Urinary bladder (tissue), 4 donors: ENCODE results near the gene TARBP2. TPM values are rescaled to one million over a fixed set of nuclear protein-coding genes. Genes with fewer than 3 reads are reported as not detected.

Experiments
- DNase-seq: peaks from one replicate; pipeline ENCODE4 v3.0.0-alpha.2; 2015; ENCODE audit errors: extremely low spot score
- H3K27ac ChIP-seq: one replicate; pipeline ENCODE4 v1.5.1; 2013; ENCODE audit warnings: low read depth, mild to moderate bottlenecking, moderate library complexity
- H3K36me3 ChIP-seq: one replicate; pipeline ENCODE4 v1.6.1; 2013; ENCODE audit warnings: mild to moderate bottlenecking, moderate library complexity; ENCODE audit not compliant: insufficient read depth
- H3K4me1 ChIP-seq: one replicate; pipeline ENCODE4 v1.6.1; 2013; ENCODE audit warnings: mild to moderate bottlenecking, moderate library complexity; ENCODE audit not compliant: insufficient read depth
- H3K4me3 ChIP-seq: one replicate; pipeline ENCODE4 v1.5.1; 2013; ENCODE audit warnings: low read depth, low read length
- WGBS: extraction: QIAGEN DNeasy Blood & Tissue Kit; methylation state at CpG from one replicate; pipeline ENCODE4 v1.1.7; 2013; 5-methylcytosine and 5-hydroxymethylcytosine counted together
- polyA plus RNA-seq: library from polyadenylated mRNA; stranded (reverse); fragments of 200-250 nt; gene quantifications from one replicate; pipeline ENCODE4 v1.2.3, GENCODE V29; 2013
- total RNA-seq: library from RNA; depleted of rRNA; stranded (reverse); fragments of >200 nt; gene quantifications from one replicate; pipeline ENCODE4 v1.2.3, GENCODE V29; 2014
- donor health status: healthy with polysubstance abuse.
- donor health status: healthy.

The TARBP2 gene
- total and polyA plus RNA-seq, 2 donors = 22.2 to 24.1 TPM

GRCh38 chr12:53505555-53506449, 4.7 kb downstream of the TARBP2 start:
- DNase-seq = no peak
- H3K36me3 ChIP-seq = no peaks in the 10 kb centered on the region
- H3K4me1 ChIP-seq = no peaks in the 10 kb centered on the region
- H3K27ac ChIP-seq = no peak overlapping the region
- WGBS = 76% methylated on average over 19 of the region's 19 CpGs
- H3K4me3 ChIP-seq = no peak overlapping the region

DNA sequence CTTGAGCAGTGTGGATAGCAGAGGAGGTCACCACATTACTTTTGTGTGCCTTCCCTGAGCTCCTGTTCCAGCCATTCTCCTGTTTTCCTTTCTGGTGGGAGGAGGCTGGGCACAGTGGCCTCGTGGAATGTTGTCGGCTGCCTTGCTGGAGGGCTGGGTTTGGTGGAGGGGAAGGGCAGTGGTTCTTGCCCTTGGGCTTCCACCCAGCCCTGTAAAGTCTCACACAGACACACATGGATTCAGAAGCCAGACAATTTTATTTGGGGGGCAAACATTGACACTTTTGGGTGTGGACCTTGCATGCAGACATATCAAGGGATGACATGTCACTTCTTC, 5.3 kb downstream of the TARBP2 start:
- no peaks in the 10 kb centered on the region for H3K36me3 ChIP-seq
- H3K4me3 ChIP-seq = no peak overlapping the region
- no peak for DNase-seq
- 40% methylated on average over 2 of the region's 2 CpGs for WGBS
- H3K27ac ChIP-seq = no peak overlapping the region
- H3K4me1 ChIP-seq = no peaks in the 10 kb centered on the region

GRCh38 chr12:53506881-53507602, 6.0 kb downstream of the TARBP2 start, which contains the start of gene NPFF:
Gene NPFF (minus strand): TSS chr12:53507484. CDS start chr12:53507474, 10 bp downstream.
- Histone ChIP-seq H3K27ac (no peak within 1 kb of the TSS), H3K4me3 (no peak within 1 kb of the TSS)
- 86% methylated on average over 9 of the region's 9 CpGs for WGBS

DNA sequence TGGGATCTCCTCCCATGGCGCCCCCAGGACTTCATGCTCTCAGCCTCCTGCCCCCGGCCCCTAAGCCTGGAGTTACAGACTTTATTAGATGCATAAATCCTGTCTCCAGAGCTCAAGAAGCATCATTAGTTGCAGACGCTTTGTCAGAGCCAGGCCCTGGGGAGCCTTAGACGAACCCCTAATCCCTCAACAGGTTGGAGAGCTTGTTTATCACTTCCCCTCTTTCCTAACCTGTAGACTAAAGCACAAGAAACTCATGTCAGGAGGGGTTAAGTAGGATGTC, 6.5 kb downstream of the TARBP2 start:
- no peak overlapping the region for H3K4me3 ChIP-seq
- no peaks in the 10 kb centered on the region for H3K4me1 ChIP-seq
- WGBS = 66% methylated on average over 4 of the region's 4 CpGs
- no peak for DNase-seq
- no peak overlapping the region for H3K27ac ChIP-seq
- no peaks in the 10 kb centered on the region for H3K36me3 ChIP-seq

More at GRCh38 chr12:53506881-53507602, 6.0 kb downstream of the TARBP2 start, which contains the start of gene NPFF:
- no peaks in the 10 kb centered on the region for H3K4me1 ChIP-seq
- no peaks in the 10 kb centered on the region for H3K36me3 ChIP-seq
- DNase-seq = no peak

DNA sequence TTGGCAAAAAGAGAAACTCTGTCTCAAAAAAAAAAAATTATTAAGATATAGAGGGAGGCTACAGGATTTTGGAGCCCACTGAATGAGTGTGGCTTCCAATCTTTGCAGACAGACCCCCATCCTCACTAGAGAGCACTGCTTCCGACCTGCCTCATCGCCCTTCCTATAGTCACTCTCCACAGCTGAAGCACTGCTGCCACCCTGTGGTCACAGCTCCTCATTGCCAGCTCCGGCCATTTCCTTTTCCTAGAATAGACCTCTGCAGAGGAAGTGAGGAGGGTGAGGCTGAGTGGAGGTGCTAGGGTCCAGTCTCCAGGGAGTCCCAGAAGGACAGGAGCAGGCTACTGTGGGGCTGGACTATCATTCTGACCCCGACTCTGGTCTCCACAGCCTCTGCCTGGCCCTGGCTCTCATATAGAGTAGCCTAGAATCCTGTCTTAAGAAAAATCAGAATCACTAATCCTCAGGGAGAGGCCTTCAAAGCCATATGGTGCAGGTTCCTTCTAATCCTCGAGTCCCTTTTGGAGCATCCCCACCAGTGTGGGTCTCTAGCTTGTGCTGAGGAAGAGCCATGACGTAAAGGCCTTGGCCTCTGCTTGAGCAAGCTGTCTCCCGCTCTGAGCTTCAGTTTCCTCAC, 7.6 kb downstream of the TARBP2 start:
- DNase-seq = no peak
- WGBS = 29% methylated on average over 7 of the region's 7 CpGs
- H3K36me3 ChIP-seq = peaks cover 2% of the 10 kb centered on the region
- H3K4me1 ChIP-seq = no peaks in the 10 kb centered on the region
- no peak overlapping the region for H3K4me3 ChIP-seq
- no peak overlapping the region for H3K27ac ChIP-seq

- no peak for DNase-seq
- no peak overlapping the region for H3K4me3 ChIP-seq
- no peak overlapping the region for H3K27ac ChIP-seq
- H3K4me1 ChIP-seq = no peaks in the 10 kb centered on the region
- H3K36me3 ChIP-seq = peaks cover 4% of the 10 kb centered on the region
- 90% methylated on average over 9 of the region's 9 CpGs for WGBS
Measured at GRCh38 chr12:53510181-53510812, 9.2 kb downstream of the TARBP2 start.

DNA sequence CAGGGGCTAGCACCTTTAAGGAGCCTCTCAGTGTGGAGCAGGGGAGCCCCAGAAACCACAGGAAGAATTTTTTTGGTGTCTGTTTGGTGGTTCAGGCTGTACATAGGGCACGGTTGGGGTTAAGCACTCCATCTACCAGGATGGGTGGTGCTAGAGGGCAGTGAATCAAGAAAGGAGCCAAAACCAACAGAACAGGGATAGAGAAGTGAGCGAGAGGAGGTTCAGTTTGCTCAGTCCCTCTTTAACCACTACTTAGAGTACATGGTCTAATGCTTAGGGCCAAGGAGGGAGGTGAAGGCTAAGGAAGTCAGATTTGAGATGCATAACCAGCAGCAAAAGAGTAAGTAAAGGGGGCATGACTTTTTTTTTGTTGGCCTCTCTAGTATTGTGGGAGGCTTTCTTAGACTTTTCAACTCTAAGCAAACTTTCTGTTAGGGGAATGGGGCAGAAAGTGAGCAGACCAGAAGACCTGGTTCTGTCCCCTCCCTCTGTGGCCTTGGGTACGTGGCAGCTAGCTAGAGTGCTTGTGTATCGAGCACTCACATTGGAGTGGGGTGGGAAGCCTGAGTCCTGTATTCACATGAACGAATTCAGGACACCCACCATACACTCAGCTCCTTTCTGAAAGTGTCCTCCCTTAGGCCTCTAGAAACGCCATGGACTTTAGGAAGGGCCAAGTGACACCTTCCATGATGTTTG, 12.8 kb downstream of the TARBP2 start:
- Histone ChIP-seq H3K4me1 (no peaks in the 10 kb centered on the region), H3K4me3 (no peak overlapping the region), H3K36me3 (peaks cover 4% of the 10 kb centered on the region), H3K27ac (no peak overlapping the region)
- 79% methylated on average over 6 of the region's 6 CpGs for WGBS
- no peak for DNase-seq

DNA sequence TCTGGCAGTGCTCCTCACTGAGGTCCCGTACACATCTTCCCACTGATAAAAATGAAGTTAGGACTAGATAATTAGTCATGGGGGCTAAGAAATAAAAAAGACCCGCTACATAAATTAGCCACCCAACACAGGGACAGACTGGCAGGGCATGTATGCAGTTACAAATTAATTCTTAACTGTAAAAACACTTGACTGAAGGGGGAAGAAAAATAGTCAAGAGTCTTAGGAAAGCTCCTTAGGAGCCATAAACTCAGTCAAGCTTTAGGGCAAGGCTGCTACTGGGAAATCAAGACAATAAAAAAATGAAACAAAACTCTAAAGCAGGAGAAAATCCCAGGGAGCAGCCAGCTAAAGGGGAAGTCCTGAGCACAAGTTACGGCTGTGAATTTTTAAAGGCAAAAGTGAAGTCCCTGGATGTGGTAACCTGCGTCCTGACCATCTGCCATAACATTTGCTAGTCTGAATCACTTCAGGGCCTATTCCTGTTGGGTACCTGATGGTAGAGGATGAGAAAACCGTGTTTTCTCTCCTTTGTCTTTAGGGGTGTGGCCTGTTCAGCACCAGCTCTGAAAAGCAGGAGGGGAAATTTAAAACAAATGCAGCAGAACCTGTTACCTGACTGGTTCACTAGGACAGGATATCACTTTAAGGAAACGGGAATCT, 13.7 kb downstream of the TARBP2 start:
- Histone ChIP-seq H3K4me3 (no peak overlapping the region), H3K27ac (no peak overlapping the region), H3K36me3 (peaks cover 4% of the 10 kb centered on the region), H3K4me1 (no peaks in the 10 kb centered on the region)
- DNase-seq = no peak
- WGBS = 83% methylated on average over 6 of the region's 6 CpGs

- WGBS = 76% methylated on average over 2 of the region's 2 CpGs
- no peak for DNase-seq
- no peak overlapping the region for H3K27ac ChIP-seq
- H3K36me3 ChIP-seq = peaks cover 7% of the 10 kb centered on the region
- H3K4me1 ChIP-seq = no peaks in the 10 kb centered on the region
- no peak overlapping the region for H3K4me3 ChIP-seq
Measured at GRCh38 chr12:53515291-53515680, 14.2 kb downstream of the TARBP2 start.

DNA sequence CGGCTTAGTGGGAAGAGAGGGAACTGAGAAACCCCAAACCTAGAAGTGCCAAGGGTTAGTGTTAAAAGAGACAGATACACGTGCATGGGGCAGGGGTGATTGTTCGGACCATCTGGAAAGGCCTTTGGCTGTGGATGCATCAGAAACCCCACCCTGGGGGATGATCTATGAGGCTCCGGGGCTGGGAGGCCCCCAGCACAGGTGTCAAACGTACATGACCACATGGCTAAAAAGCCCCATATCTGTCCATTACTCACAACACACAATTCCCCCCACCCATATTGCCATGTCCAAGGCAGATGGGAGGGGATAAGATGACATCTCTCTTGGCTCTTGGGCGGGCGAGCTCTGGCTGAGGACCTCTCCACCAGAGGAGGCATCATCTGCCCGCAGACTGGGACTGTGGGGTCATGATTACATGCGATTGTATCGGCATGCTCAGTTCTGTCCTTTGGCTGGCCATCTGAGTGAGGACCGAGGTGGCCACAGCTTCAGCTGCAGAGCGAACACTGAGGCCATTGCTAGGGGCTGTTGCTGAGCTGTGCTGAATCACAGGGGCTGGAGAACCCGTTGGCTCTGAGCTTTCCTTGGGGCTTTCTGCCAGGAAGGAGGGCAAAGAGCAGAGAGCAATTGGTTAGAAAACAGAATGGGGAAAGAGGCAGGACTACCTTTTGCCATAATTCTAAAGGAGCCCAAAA, 15.8 kb downstream of the TARBP2 start:
- Histone ChIP-seq H3K27ac (no peak overlapping the region), H3K4me3 (no peak overlapping the region), H3K4me1 (no peaks in the 10 kb centered on the region), H3K36me3 (peaks cover 9% of the 10 kb centered on the region)
- WGBS = 87% methylated on average over 13 of the region's 13 CpGs
- no peak for DNase-seq

DNA sequence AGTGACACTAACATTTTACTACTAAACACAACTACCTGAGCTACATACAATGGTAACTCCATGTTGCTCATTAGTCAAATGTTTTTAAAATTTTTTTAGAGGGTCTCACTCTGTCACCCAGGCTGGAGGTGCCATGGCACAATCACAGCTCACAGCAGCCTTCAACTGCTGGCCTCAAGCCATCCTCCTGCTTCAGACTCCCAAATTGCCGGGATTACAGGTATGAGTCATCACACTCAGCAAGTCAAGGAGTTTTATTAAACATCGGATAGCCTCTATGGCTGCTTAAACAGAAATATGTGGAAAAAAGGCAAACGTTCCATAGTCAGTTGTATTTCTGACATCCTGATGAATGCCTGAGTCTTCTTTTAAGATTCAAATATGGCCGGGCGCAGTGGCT, 17.3 kb downstream of the TARBP2 start:
- Histone ChIP-seq H3K4me1 (no peaks in the 10 kb centered on the region), H3K27ac (no peak overlapping the region), H3K36me3 (peaks cover 10% of the 10 kb centered on the region), H3K4me3 (no peak overlapping the region)
- WGBS = 70% methylated on average over 5 of the region's 5 CpGs
- no peak for DNase-seq

DNA sequence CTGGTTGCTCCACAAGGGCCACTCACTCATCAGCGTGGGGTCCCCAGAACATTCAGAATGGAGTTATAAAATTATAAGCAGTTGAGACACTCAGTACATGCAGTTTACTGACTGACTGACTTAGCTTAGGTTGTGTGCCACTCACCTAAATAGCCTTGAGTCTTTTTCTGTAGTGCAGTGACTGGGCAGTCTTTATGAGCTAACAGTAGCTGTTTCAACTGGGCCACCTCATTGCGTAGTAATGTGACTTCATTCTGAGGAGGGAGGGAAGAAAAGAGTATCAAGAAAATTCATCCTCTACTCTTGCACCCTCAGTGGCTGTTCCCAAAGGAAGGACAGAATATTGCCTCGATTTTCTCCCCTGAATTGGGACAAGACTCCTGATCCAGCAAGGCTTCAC, 22.0 kb downstream of the TARBP2 start:
- Histone ChIP-seq H3K4me1 (no peaks in the 10 kb centered on the region), H3K36me3 (peaks cover 10% of the 10 kb centered on the region), H3K27ac (no peak overlapping the region), H3K4me3 (no peak overlapping the region)
- 94% methylated on average over 3 of the region's 3 CpGs for WGBS
- no peak for DNase-seq
